ENCODE data around the gene RAD23B. TPM values are rescaled to one million over a fixed set of nuclear protein-coding genes. Genes with fewer than 3 reads are reported as not detected.

The RAD23B gene
- total RNA-seq, 2 donors from 2014 or later: 58.3 to 85.6 TPM

GRCh38 chr9:107309271-107309670, 26.2 kb downstream of the RAD23B start:
- Histone ChIP-seq H3K9me3 (no peaks in the 10 kb centered on the region), H3K4me3 (no peak overlapping the region), H3K36me3 (peaks cover 43% of the 10 kb centered on the region), H3K27me3 (no peaks in the 10 kb centered on the region), H3K27ac (no peak overlapping the region), H3K4me1 (peaks cover 0 to 9% of the 10 kb centered on the region in 2 donors)
- no peak for DNase-seq (ENCODE audit: low spot score)
- TF ChIP-seq CTCF (IDR thresholded peaks at IDR 0.05): no peak

DNA sequence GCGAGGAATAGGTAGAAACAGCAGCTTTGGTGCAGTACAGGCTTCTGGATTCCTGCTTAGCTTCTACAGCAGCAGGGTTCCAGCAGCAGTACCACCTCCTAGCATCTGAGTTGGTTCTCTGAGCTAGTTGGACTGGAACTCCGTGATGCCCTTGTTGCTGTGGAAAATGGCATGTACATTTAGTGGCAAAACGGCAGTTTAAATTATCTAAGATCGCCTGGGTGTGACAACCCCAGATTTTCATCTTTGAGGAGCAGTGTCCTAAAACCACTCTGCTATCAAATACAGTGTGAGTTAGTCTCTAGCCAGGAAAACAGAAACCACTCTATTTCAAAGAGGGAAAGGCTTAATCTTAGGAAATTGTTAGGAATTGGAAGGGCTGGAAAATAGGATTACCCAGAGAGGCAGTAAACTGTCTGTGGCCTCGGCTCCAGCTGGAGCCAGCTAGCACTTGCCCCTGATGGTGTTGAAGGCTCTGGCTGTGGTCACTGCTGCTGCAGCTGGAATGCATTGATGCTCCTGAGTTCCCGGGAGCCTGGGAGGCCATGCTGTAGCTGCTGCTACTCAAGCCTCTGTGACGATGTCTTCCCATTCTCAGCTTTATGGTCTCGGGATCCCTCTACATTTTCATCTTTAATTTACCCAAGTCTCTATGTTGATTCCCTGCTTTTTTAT, 29.4 kb downstream of the RAD23B start:
- H3K4me1 ChIP-seq: peaks cover 0 to 9% of the 10 kb centered on the region in 2 donors
- H3K27me3 ChIP-seq: no peaks in the 10 kb centered on the region
- H3K4me3 ChIP-seq: no peak overlapping the region
- no peak for DNase-seq (ENCODE audit: low spot score)
- no peak overlapping the region for H3K27ac ChIP-seq
- H3K9me3 ChIP-seq: no peaks in the 10 kb centered on the region
- TF ChIP-seq CTCF (IDR thresholded peaks at IDR 0.05): no peak
- peaks cover 28% of the 10 kb centered on the region for H3K36me3 ChIP-seq

DNA sequence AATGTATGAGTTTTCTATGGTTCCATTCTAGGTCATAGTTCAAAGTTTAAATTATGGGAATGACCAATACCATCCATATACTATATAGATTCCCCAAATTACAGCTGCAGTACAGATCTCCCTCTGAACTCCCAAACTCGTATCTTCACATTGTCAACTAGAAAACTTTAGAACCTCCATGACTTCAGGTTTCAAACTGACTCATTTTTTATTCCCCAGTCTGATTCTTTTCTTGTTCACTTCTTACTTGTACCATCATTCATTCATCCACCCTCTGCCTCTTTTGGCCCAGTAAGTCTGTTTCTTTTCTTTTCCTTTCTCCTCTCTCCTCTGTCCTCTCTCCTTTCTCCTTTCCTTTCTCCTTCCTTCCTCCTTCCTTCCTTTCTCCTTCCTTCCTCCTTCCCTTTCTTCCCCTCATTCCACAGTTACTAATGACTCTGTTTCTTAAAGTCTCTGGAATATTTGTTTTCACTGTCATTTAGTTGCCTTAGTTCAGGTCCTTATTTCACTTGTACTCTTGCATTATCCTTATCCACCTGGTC, 30.5 kb downstream of the RAD23B start:
- no peak for DNase-seq (ENCODE audit: low spot score)
- H3K4me1 ChIP-seq: peaks cover 0 to 9% of the 10 kb centered on the region in 2 donors
- no peak overlapping the region for H3K27ac ChIP-seq
- H3K4me3 ChIP-seq: no peak overlapping the region
- H3K9me3 ChIP-seq: no peaks in the 10 kb centered on the region
- H3K27me3 ChIP-seq: no peaks in the 10 kb centered on the region
- peaks cover 17% of the 10 kb centered on the region for H3K36me3 ChIP-seq
- no peak for TF ChIP-seq CTCF (IDR thresholded peaks at IDR 0.05)

- H3K4me1 ChIP-seq: peaks cover 0 to 9% of the 10 kb centered on the region in 2 donors
- no peak for TF ChIP-seq CTCF (IDR thresholded peaks at IDR 0.05)
- peaks cover 8% of the 10 kb centered on the region for H3K36me3 ChIP-seq
These were observed 31.7 kb downstream of the RAD23B start for GRCh38 chr9:107314763-107315162.

GRCh38 chr9:107316795-107317661, 33.9 kb downstream of the RAD23B start:
- no peak for TF ChIP-seq CTCF (IDR thresholded peaks at IDR 0.05)
- DNase-seq (ENCODE audit: low spot score): no peak
- H3K27ac ChIP-seq: no peak overlapping the region
- peaks cover 10% of the 10 kb centered on the region for H3K36me3 ChIP-seq
- peaks cover 0 to 8% of the 10 kb centered on the region in 2 donors for H3K4me1 ChIP-seq
- no peaks in the 10 kb centered on the region for H3K9me3 ChIP-seq
- H3K4me3 ChIP-seq: no peak overlapping the region
- H3K27me3 ChIP-seq: no peaks in the 10 kb centered on the region

More at GRCh38 chr9:107314763-107315162, 31.7 kb downstream of the RAD23B start:
- H3K27me3 ChIP-seq: no peaks in the 10 kb centered on the region
- H3K4me3 ChIP-seq: no peak overlapping the region
- DNase-seq (ENCODE audit: low spot score): no peak
- H3K27ac ChIP-seq: no peak overlapping the region
- no peaks in the 10 kb centered on the region for H3K9me3 ChIP-seq

All from right atrium auricular region (tissue), 2 donors.